DND-41 (cell line): ENCODE measurements around the gene PGM1.

Source experiments
- EZH2 ChIP-seq: IDR thresholded peaks from 3 replicates; pipeline ENCODE4 v1.6.1; 2012; ENCODE audit warnings: borderline replicate concordance, low read depth, mild to moderate bottlenecking, moderate library complexity, low read length, inconsistent platforms; ENCODE audit not compliant: severe bottlenecking
- TF ChIP-seq, protein P1 (sequence below): IDR thresholded peaks from 2 replicates; pipeline ENCODE4 v1.5.1; 2012; ENCODE audit warnings: borderline replicate concordance, low read length, moderate library complexity, mild to moderate bottlenecking; ENCODE audit not compliant: poor library complexity, severe bottlenecking; ENCODE audit errors: extremely low read depth

GRCh38 chr1:63674865-63675419 is 81.7 kb downstream of the PGM1 start:
- TF ChIP-seq, protein P1, sequence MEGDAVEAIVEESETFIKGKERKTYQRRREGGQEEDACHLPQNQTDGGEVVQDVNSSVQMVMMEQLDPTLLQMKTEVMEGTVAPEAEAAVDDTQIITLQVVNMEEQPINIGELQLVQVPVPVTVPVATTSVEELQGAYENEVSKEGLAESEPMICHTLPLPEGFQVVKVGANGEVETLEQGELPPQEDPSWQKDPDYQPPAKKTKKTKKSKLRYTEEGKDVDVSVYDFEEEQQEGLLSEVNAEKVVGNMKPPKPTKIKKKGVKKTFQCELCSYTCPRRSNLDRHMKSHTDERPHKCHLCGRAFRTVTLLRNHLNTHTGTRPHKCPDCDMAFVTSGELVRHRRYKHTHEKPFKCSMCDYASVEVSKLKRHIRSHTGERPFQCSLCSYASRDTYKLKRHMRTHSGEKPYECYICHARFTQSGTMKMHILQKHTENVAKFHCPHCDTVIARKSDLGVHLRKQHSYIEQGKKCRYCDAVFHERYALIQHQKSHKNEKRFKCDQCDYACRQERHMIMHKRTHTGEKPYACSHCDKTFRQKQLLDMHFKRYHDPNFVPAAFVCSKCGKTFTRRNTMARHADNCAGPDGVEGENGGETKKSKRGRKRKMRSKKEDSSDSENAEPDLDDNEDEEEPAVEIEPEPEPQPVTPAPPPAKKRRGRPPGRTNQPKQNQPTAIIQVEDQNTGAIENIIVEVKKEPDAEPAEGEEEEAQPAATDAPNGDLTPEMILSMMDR, result no peak
- no peak for TF ChIP-seq EZH2
